Measurements from ENCODE around the gene FAF2.
"Not testable (repeated sequence)": the region's sequence is repeated elsewhere in the genome, so short reads cannot be mapped to it uniquely, and the experiment has no call there.

The FAF2 gene

GRCh38 chr5:176458904-176459561 lies 10.8 kb downstream of the FAF2 start:
- DNase-seq (ENCODE audit: low read depth in 2 of 2) = no peak

- no peak for DNase-seq (ENCODE audit: low read depth in 2 of 2)
Measured at GRCh38 chr5:176461349-176461748, 13.2 kb downstream of the FAF2 start.

- DNase-seq (ENCODE audit: low read depth in 2 of 2) = no peak
Measured at GRCh38 chr5:176463113-176463764, 15.1 kb downstream of the FAF2 start.

GRCh38 chr5:176466245-176466871 lies 18.2 kb downstream of the FAF2 start:
- DNase-seq (ENCODE audit: low read depth in 2 of 2) = no peak

- no peak for DNase-seq (ENCODE audit: low read depth in 2 of 2)
Measured at GRCh38 chr5:176469296-176469695, 21.1 kb downstream of the FAF2 start.

- DNase-seq (ENCODE audit: low read depth in 2 of 2) = no peak
Measured at GRCh38 chr5:176470539-176470938, 22.4 kb downstream of the FAF2 start.

- DNase-seq (ENCODE audit: low read depth in 2 of 2) = no peak
Measured at GRCh38 chr5:176471098-176471497, 22.9 kb downstream of the FAF2 start.

GRCh38 chr5:176473335-176474006 lies 25.3 kb downstream of the FAF2 start:
- DNase-seq (ENCODE audit: low read depth in 2 of 2) = no peak

- DNase-seq (ENCODE audit: low read depth in 2 of 2) = no peak
Measured at GRCh38 chr5:176474476-176474875, 26.3 kb downstream of the FAF2 start.

GRCh38 chr5:176481711-176482110 lies 33.5 kb downstream of the FAF2 start:
- no peak for DNase-seq (ENCODE audit: low read depth in 2 of 2)

- DNase-seq (ENCODE audit: low read depth in 2 of 2) = no peak
Measured at GRCh38 chr5:176485176-176485575, 37.0 kb downstream of the FAF2 start.

- no peak for DNase-seq (ENCODE audit: low read depth in 2 of 2)
Measured at GRCh38 chr5:176486189-176486757, 38.1 kb downstream of the FAF2 start.

- not testable (repeated sequence) for DNase-seq (ENCODE audit: low read depth in 2 of 2)
Measured at GRCh38 chr5:176487160-176487559, 39.0 kb downstream of the FAF2 start.

GRCh38 chr5:176489077-176489476 lies 40.9 kb downstream of the FAF2 start:
- DNase-seq (ENCODE audit: low read depth in 2 of 2) = no peak

GRCh38 chr5:176490301-176490700 lies 42.1 kb downstream of the FAF2 start:
- DNase-seq (ENCODE audit: low read depth in 2 of 2) = no peak

- no peak for DNase-seq (ENCODE audit: low read depth in 2 of 2)
Measured at GRCh38 chr5:176491101-176491502, 42.9 kb downstream of the FAF2 start.

GRCh38 chr5:176491901-176492300 lies 43.7 kb downstream of the FAF2 start:
- no peak for DNase-seq (ENCODE audit: low read depth in 2 of 2)

GRCh38 chr5:176492431-176492830 lies 44.2 kb downstream of the FAF2 start:
- DNase-seq (ENCODE audit: low read depth in 2 of 2) = no peak

- DNase-seq (ENCODE audit: low read depth in 2 of 2) = no peak
Measured at GRCh38 chr5:176497852-176498251, 49.7 kb downstream of the FAF2 start.

- DNase-seq (ENCODE audit: low read depth in 2 of 2) = no peak
Measured at GRCh38 chr5:176499273-176499672, 51.1 kb downstream of the FAF2 start.

GRCh38 chr5:176500511-176500910 lies 52.3 kb downstream of the FAF2 start:
- DNase-seq (ENCODE audit: low read depth in 2 of 2) = no peak

- DNase-seq (ENCODE audit: low read depth in 2 of 2) = no peak
Measured at GRCh38 chr5:176501333-176501732, 53.1 kb downstream of the FAF2 start.

All from stimulated activated CD8-positive, alpha-beta memory T cell treated with anti-CD3 and anti-CD28 coated beads, Interleukin-7, amount 100 ng/mL, for 1 hour (primary cell).